ENCODE results near the gene SYT8.

DNA sequence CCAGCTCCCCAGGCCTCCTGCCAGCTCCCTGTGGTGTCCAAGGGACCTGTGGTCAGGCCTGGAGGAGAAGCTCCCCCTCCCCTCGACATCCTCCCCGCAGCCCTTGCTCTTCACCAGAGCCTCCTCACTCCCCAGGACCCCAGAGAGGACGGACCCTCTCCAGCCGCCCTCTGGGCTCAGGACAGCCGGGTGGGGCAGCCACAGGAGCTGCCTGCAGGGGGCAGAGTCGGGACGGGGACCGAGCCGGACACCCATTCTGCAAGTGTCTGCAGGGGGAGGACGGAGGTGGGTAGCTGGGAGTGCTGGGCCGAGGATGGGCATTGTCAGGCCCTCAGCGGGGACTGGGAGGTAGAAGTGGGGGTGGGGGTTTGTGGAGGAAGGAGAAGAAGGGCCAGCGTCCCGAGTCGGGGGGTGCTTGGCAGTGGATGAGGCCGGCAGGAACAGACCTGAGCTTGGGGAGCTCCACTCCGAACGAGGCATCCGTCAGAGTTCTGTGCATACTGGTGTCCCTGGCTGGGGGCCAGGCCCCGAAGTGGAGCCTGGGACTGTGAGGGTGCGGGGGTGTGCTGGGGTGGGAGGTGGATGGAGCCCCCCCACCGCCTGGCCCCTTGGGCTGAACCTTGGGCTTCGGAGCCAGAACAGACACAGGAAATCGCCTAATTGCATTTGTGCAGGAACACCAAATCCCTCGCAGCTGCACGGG, 41.7 kb downstream of the SYT8 start:
- TF ChIP-seq, protein P1, sequence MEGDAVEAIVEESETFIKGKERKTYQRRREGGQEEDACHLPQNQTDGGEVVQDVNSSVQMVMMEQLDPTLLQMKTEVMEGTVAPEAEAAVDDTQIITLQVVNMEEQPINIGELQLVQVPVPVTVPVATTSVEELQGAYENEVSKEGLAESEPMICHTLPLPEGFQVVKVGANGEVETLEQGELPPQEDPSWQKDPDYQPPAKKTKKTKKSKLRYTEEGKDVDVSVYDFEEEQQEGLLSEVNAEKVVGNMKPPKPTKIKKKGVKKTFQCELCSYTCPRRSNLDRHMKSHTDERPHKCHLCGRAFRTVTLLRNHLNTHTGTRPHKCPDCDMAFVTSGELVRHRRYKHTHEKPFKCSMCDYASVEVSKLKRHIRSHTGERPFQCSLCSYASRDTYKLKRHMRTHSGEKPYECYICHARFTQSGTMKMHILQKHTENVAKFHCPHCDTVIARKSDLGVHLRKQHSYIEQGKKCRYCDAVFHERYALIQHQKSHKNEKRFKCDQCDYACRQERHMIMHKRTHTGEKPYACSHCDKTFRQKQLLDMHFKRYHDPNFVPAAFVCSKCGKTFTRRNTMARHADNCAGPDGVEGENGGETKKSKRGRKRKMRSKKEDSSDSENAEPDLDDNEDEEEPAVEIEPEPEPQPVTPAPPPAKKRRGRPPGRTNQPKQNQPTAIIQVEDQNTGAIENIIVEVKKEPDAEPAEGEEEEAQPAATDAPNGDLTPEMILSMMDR (IDR thresholded peaks at IDR 0.05; ENCODE audit: low read depth, low read length, poor library complexity, severe bottlenecking) = peak; percentile 55
- no peak for TF ChIP-seq EZH2phosphoT487 (IDR thresholded peaks at IDR 0.05; ENCODE audit: borderline replicate concordance, low read length)

All from DOHH2 (cell line).